Measurements from ENCODE around the gene YIPF1. TPM values are rescaled to one million over a fixed set of nuclear protein-coding genes. Genes with fewer than 3 reads are reported as not detected.
A peak's percentile ranks its signal among the peaks of the same experiment; 100 is the strongest.

Gene YIPF1
- total RNA-seq, 2 donors from 2014 or later, result 14.1 to 17.5 TPM

- peaks cover 38% of the 10 kb centered on the region for H3K36me3 ChIP-seq
Measured at GRCh38 chr1:53869454-53870117, 20.0 kb downstream of the YIPF1 start.

DNA sequence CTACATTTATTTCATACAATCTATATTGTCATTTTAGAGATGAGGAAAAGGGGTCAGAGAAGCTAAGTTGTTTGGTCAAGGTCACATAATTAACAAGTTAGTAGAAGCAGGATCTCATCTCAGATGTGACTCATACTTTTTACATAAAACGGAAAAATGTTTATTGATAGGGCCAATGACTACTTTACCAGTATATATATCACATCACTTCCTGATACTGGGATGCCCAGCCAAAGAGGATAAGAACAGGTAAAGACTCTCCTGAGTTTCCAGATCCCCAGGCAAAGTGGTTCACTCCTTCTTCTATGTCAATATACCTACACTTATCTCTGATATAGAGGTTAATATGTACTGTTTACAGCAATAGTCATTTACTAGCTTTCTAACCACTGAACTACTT is 21.0 kb downstream of the YIPF1 start:
- Histone ChIP-seq H3K9me3 (no peaks in the 10 kb centered on the region), H3K27ac (no peak overlapping the region), H3K4me3 (no peak overlapping the region), H3K4me1 (no peaks in the 10 kb centered on the region), H3K27me3 (no peaks in the 10 kb centered on the region), H3K36me3 (peaks cover 38% of the 10 kb centered on the region)
- TF ChIP-seq, protein P1, sequence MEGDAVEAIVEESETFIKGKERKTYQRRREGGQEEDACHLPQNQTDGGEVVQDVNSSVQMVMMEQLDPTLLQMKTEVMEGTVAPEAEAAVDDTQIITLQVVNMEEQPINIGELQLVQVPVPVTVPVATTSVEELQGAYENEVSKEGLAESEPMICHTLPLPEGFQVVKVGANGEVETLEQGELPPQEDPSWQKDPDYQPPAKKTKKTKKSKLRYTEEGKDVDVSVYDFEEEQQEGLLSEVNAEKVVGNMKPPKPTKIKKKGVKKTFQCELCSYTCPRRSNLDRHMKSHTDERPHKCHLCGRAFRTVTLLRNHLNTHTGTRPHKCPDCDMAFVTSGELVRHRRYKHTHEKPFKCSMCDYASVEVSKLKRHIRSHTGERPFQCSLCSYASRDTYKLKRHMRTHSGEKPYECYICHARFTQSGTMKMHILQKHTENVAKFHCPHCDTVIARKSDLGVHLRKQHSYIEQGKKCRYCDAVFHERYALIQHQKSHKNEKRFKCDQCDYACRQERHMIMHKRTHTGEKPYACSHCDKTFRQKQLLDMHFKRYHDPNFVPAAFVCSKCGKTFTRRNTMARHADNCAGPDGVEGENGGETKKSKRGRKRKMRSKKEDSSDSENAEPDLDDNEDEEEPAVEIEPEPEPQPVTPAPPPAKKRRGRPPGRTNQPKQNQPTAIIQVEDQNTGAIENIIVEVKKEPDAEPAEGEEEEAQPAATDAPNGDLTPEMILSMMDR (IDR thresholded peaks at IDR 0.05), result no peak
- DNase-seq (ENCODE audit: low spot score), result no peak

More at GRCh38 chr1:53869454-53870117, 20.0 kb downstream of the YIPF1 start:
- H3K27ac ChIP-seq, result no peak overlapping the region
- TF ChIP-seq, protein P1 (IDR thresholded peaks at IDR 0.05), result no peak
- no peaks in the 10 kb centered on the region for H3K9me3 ChIP-seq
- H3K4me3 ChIP-seq, result no peak overlapping the region
- H3K4me1 ChIP-seq, result no peaks in the 10 kb centered on the region
- no peak for DNase-seq (ENCODE audit: low spot score)
- no peaks in the 10 kb centered on the region for H3K27me3 ChIP-seq

GRCh38 chr1:53862507-53862906 is 27.1 kb downstream of the YIPF1 start:
- H3K27ac ChIP-seq, result no peak overlapping the region
- no peaks in the 10 kb centered on the region for H3K4me1 ChIP-seq
- DNase-seq (ENCODE audit: low spot score), result no peak
- H3K36me3 ChIP-seq, result peaks cover 29% of the 10 kb centered on the region
- H3K9me3 ChIP-seq, result no peaks in the 10 kb centered on the region
- H3K4me3 ChIP-seq, result no peak overlapping the region
- no peaks in the 10 kb centered on the region for H3K27me3 ChIP-seq
- TF ChIP-seq, protein P1 (IDR thresholded peaks at IDR 0.05), result no peak

DNA sequence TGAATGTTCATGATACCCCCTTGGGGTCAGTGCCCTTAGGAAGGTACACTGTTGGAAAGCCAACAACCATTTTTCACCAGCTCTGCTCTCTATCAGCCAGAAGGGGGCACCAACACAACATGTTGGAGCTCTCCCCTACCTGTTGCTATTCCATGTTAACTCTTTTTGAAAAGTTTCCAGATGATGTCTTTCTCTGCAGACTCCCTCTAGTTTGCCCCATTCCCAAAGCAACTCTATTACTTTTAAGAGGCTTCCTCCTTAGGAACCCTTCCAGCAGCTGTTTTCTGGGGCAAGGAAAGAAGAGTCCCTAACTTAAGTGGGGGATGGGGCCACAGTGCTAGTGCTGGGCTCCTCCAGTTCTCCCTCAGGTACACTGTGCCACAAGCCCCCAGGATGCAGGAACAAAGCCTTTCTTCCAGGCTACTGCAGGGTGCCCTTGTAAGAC is 28.6 kb downstream of the YIPF1 start:
- H3K27me3 ChIP-seq, result no peaks in the 10 kb centered on the region

DNA sequence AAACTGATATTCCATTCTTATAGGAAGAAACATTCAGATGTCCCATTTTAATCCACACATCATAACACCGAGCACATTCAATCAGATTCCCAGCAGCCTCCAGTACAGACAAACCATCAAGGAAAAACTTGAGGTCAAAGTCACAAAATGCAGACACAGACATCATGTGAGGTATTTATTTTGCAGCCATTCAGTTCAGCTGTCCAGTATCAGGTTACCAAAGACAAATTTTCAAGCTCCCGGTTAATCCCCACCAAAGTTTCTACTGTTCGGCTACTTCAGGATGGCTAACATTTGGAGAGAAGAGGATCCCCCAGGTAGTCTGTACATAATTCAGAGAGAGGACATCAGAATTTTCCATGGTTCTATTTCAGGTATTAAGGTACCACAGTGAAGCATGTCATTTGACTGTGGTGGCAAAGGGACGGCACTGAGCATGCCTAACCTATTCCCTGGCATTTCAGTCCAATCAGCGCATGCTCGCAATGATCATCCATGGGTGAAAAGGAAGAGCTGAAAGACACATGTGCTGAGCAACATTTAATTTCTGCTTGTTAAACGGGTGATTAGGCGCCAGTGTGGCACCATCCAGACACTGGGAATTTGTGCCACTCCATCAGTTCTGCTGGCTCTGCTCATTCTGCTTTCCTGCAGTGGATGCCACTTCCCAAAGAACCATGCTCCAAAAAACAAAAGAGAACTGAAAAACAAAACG is 37.9 kb downstream of the YIPF1 start:
- TF ChIP-seq, protein P1 (IDR thresholded peaks at IDR 0.05), result no peak
- Histone ChIP-seq H3K4me3 (no peak overlapping the region), H3K27ac (no peak overlapping the region), H3K9me3 (no peaks in the 10 kb centered on the region), H3K27me3 (no peaks in the 10 kb centered on the region), H3K4me1 (no peaks in the 10 kb centered on the region), H3K36me3 (peaks cover 49% of the 10 kb centered on the region)
- no peak for DNase-seq (ENCODE audit: low spot score)

More for the DNA sequence above, 28.6 kb downstream of the YIPF1 start:
- H3K36me3 ChIP-seq, result peaks cover 34% of the 10 kb centered on the region
- H3K4me1 ChIP-seq, result no peaks in the 10 kb centered on the region
- DNase-seq (ENCODE audit: low spot score), result no peak
- no peak overlapping the region for H3K27ac ChIP-seq
- H3K9me3 ChIP-seq, result no peaks in the 10 kb centered on the region
- no peak overlapping the region for H3K4me3 ChIP-seq
- TF ChIP-seq, protein P1 (IDR thresholded peaks at IDR 0.05), result peak; percentile 32 to 76

Data from right atrium auricular region (tissue), 2 donors.